GM19468 (cell line): Measurements from ENCODE around the gene CHCHD6.
A peak's percentile ranks its signal among the peaks of the same experiment; 100 is the strongest.

Experiments
- ATAC-seq: cut with Tn5 transposase; IDR thresholded peaks from one replicate; pipeline ENCODE4 v1.9.1; 2021; ENCODE audit warnings: mild to moderate bottlenecking, moderate library complexity, moderate number of reproducible peaks; ENCODE audit not compliant: unreplicated experiment; ENCODE audit errors: extremely low read depth

CHCHD6 gene

GRCh38 chr3:126963261-126964190, 259.5 kb downstream of the CHCHD6 start:
- no peak for ATAC-seq

DNA sequence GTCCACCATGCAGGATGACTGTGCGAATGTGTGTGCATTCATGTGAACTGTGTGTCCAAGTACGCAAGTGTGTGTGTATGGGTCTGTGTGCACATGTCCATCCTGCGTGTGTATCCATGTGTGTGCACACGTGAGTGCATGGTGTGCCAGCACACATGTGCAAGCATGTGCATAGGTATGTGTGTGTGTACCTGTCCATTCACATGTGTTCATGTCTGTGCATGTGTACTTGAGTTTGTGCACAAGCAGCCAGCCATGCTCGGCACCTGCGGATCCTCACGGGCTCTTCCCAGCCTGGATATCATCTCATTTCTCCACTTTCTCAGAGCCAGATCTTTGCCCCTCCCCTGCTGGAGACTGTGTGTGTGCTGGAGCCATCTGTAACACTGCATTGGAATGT, 260.2 kb downstream of the CHCHD6 start:
- no peak for ATAC-seq

- ATAC-seq: no peak
These were observed 260.9 kb downstream of the CHCHD6 start for GRCh38 chr3:126964950-126965349.

DNA sequence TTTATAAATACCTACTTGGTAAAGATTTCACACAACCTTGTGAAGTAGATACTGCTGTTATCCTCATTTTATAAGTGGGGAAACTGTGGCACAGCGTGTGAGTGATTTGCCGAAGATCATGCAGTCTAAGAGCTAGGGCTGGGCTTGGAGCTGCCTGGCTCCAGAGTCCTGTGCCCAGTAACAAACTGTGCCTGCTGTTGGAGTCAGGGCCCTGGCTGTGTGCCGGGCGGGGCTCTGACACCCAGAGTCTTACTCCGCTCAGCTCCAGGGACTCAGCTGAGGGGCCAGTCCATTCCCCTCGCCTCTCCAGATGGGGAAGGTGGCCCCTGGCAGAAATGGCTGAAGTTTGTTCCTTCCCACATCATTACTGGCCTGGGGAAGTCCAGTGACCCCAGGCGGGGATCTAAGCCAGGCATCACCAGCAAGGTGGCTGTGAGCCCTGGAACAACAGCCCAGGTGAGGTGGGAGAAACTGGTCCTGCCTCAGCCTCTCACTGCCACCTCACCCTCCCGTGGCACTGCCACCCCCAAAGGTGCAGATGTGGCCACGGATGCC, 261.6 kb downstream of the CHCHD6 start:
- no peak for ATAC-seq

GRCh38 chr3:126967386-126967785, 263.3 kb downstream of the CHCHD6 start:
- ATAC-seq: no peak

DNA sequence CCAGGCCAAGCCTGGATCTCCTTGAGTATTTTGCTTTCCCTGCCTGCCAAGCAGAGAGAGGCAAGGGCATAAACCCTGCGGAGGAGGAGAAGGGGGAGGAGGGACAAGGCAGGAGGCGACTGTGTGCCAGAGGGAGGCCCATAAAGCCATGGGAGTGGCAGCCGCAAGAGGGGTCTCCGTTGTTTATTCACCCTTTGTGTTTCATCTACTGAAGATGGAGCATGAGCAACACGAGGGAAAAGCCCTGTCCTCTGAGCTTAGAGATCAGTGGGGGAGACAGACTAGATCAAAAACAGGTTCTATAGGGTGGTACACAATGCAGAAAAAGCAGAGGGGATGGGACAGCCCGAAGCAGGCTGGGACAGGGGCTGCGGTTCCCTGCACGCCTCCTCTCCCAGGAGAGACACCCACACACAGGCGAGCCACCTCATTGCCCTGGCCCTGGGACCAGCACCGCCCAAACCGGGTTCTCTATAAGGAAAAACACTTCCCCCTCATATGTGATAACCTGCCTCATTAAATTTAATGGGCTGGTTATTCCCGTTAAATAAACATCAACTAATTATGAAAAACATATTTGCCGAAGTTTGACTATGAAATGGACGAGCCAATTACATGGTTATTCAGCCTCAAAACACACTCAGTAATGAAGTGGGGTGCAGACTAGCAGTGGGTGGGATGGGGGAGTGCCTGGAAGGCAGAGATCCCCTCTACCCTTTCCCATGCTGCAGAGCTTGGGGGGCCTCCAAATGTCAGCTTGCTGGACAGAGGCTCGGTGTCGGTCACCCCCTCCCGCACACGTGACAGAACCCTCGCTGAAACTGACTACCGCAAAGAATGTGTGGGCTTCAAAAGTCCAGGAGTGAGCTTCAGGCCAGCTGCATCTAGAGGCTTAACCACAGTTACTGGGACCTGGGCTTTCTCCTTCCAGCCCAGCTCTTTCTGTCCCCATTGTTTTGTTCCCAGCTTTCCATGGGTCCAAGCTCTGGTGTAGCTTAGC, 264.7 kb downstream of the CHCHD6 start:
- ATAC-seq: no peak

DNA sequence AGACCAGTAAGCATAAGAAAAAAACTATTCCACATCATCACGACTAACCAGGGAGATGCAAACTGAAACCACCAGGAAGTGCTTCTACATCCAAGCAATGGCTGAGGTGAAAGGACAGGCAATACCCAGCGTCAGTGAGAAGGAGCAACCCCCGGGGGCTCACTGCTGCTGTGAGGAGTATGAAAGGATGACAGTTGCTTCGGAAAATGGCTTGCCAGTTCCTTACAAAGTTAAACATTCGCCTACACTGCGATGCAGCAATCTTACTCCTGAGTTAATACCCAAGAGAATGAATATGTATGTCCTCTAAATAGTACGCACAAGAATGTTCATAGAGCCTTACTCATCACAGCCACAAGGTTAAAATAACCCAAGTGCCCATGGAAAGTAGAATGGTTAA, 265.5 kb downstream of the CHCHD6 start:
- no peak for ATAC-seq

GRCh38 chr3:126970101-126970500, 266.1 kb downstream of the CHCHD6 start:
- no peak for ATAC-seq

- no peak for ATAC-seq
These were observed 266.9 kb downstream of the CHCHD6 start for GRCh38 chr3:126970921-126971320.

- no peak for ATAC-seq
These were observed 267.9 kb downstream of the CHCHD6 start for GRCh38 chr3:126971891-126972351.

- ATAC-seq: no peak
These were observed 268.8 kb downstream of the CHCHD6 start for GRCh38 chr3:126972866-126973265.

DNA sequence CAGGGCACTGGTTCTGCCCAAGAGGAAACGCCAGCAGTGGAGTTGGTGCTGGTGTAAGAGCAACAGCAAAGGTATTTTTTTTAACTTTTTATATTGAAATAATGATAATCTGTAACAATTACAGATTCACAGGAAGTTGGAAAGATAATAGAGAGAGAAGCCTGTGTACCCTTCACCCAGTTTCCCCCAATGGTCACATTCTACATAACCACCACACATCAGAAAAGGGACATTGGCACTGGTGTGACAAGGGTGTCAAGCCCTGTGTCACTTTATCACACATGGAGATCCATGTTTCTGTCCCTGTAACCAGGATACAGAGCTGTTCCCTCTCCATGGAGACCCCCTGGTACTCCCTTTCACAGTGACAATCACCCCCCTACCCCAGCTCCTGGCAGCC, 269.8 kb downstream of the CHCHD6 start:
- no peak for ATAC-seq

DNA sequence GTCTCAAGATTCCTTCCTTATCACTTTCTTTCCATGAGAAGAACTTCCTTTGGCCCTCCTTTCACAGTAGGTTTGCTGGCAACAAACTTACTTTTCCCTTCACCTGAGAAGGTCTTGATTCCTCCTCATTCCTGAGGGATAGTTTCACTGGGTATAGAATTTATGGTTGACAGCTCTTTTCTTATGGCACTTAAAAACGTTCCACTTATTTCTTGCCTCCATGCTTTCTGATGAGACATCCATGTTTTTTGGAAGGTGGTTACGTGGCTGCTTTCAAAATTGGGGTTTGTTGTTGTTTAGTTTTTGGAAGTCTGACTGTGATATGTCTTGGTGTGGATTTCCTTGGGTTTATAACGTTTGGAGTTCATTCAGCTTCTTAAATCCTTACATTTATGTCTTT, 270.7 kb downstream of the CHCHD6 start:
- ATAC-seq: no peak

DNA sequence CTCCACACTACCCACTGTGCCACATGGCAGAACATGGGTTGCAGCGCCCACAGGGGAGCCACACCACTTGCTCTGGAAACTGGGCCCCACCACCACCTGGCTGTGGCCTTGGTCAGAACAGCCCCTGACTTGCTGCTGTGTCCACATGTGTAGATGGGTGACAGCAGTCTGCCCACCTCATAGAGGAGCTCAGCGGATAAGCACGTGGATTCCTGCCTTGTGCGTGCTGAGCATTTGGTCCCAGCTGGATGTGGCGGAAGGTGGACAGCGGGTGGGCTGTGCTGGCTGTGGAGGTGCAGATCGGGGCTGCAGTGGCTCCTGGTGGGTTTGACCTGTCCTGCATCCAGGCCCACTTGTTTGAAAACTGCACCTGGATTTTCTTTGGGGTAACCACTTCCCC, 272.9 kb downstream of the CHCHD6 start:
- no peak for ATAC-seq

DNA sequence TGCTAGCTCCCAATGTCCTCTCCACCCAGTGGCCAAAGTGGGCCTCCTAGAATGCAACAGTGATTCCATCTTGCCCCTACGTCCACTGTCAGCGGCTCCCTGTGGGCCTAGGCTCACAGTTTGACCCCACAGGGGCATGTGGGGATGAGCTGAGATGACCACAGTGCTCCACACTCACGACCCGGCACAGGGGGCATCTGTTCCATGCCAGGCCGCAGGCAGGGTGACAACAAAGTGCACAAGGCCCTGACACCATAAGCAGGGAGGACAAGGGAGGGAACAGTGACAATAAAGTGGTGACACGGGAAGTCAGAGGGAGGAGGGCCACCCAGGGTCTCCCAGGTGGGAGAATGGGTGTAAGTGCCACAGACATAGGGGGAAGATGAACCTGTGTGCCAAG, 273.8 kb downstream of the CHCHD6 start:
- no peak for ATAC-seq

GRCh38 chr3:126978291-126978690, 274.3 kb downstream of the CHCHD6 start:
- ATAC-seq: no peak

DNA sequence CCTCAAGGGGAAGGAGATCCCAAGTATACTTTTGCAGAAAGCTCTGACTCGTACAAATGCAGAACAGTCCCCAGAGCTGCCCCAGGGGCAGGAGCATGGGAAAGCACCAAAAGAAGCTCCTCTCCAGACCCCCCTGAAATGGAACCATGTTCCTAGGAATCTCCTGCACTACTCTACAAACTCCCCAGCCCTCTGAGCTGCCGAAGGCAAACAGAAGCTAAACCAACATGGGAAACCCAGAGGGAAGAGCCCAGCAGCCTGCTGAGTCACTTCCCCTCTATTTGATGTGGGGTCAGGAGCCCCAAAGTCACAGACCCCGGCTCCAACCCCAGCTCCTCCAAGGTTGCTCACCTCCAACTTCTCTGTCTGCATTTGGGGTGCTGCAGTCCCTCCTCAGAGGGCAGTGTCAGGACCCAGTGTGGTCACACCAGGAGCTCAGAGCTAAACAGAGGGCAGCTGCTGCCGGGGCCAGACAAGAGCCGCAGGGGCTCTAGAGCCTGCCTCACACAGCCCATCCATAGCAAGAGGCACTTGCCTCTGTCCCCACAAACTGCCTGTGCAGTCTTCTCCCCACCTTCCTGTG, 275.1 kb downstream of the CHCHD6 start:
- no peak for ATAC-seq

DNA sequence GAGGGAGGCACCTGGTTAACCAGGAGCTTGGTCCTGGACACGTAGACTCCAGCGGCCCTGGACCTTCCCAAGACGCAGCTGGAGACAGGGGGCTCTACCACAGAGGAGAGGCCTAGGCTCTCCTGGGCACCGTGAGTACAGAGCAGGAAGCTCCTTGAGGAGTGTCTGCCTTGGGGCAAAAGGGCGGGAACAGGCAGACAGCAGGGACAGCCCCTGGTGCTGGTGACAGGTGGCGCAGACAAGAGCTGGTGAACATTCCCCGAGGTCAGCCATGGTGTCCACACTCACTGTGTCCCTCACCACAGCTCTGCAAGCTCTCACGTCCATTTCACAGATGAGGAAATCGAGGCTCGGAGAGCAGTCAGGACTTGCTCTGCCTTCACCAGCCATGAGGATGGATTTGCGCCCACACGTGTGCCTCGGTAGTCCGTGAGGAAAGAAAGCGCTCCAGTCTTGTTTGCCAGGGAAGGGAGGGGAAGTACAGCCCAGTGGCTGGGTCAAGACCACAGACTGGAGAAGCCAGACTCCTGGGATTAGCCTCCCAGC, 276.3 kb downstream of the CHCHD6 start:
- no peak for ATAC-seq

DNA sequence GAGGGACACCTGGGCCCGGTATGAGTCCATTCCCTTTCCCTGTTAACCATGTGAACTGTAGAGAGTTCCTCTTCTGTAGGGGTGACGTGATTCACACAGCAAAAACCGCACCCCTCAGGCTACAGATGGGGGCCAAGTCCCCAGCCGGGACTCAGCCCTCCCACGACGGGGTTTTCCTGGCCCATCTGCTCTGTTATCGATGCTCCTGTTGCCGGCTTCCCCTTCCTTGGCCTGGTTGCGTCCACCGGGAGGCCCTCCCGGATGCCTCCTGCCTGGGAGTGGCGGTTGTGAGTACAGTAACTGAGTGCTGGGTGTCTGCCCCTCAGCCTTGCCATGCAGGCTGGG, 278.1 kb downstream of the CHCHD6 start:
- ATAC-seq: peak; percentile 11
